ENCODE results near the gene METTL4. TPM values are rescaled to one million over a fixed set of nuclear protein-coding genes. Genes with fewer than 3 reads are reported as not detected.

The METTL4 gene
- polyA plus RNA-seq, 3 donors = 15.4 to 18.6 (median 16.7) TPM

GRCh38 chr18:2568605-2569004 lies 2.7 kb downstream of the METTL4 start:
- no peak for DNase-seq

GRCh38 chr18:2568129-2568528 lies 3.2 kb downstream of the METTL4 start:
- no peak for DNase-seq

- DNase-seq = no peak
These were observed 6.9 kb downstream of the METTL4 start for GRCh38 chr18:2564373-2564772.

- no peak for DNase-seq
These were observed 12.1 kb downstream of the METTL4 start for GRCh38 chr18:2559249-2559648.

- DNase-seq = no peak
These were observed 13.8 kb downstream of the METTL4 start for GRCh38 chr18:2557536-2557935.

- DNase-seq = no peak
These were observed 15.4 kb downstream of the METTL4 start for GRCh38 chr18:2555895-2556294.

- no peak for DNase-seq
These were observed 16.6 kb downstream of the METTL4 start for GRCh38 chr18:2554696-2555095.

GRCh38 chr18:2551425-2551824 lies 19.9 kb downstream of the METTL4 start:
- DNase-seq = no peak

- DNase-seq = no peak
These were observed 21.8 kb downstream of the METTL4 start for GRCh38 chr18:2549462-2549861.

GRCh38 chr18:2547477-2548087 lies 23.7 kb downstream of the METTL4 start:
- DNase-seq = peak; percentile 54

- DNase-seq = no peak
These were observed 26.1 kb downstream of the METTL4 start for GRCh38 chr18:2545155-2545554.

- DNase-seq = peak; percentile 48
These were observed 29.3 kb downstream of the METTL4 start for GRCh38 chr18:2541925-2542563.

- peak; percentile 44 for DNase-seq
These were observed 30.7 kb downstream of the METTL4 start for GRCh38 chr18:2540575-2540974.

GRCh38 chr18:2538844-2539243 lies 32.5 kb downstream of the METTL4 start:
- no peak for DNase-seq

GRCh38 chr18:2538236-2538635 lies 33.1 kb downstream of the METTL4 start:
- DNase-seq = no peak

GRCh38 chr18:2537296-2537695 lies 34.0 kb downstream of the METTL4 start:
- DNase-seq = no peak

GRCh38 chr18:2536493-2536892 lies 34.8 kb downstream of the METTL4 start:
- no peak for DNase-seq

GRCh38 chr18:2536063-2536462 lies 35.2 kb downstream of the METTL4 start:
- DNase-seq = no peak

- DNase-seq = no peak
These were observed 35.8 kb downstream of the METTL4 start for GRCh38 chr18:2535419-2535910.

- no peak for DNase-seq
These were observed 36.4 kb downstream of the METTL4 start for GRCh38 chr18:2534906-2535305.

- no peak for DNase-seq
These were observed 38.5 kb downstream of the METTL4 start for GRCh38 chr18:2532797-2533196.

GRCh38 chr18:2531751-2532150 lies 39.6 kb downstream of the METTL4 start:
- no peak for DNase-seq

GRCh38 chr18:2529154-2529553 lies 42.2 kb downstream of the METTL4 start:
- DNase-seq = no peak

GRCh38 chr18:2526329-2526728 lies 45.0 kb downstream of the METTL4 start:
- no peak for DNase-seq

Data from renal pelvis (tissue), 4 donors.